Measurements from ENCODE around the gene OR52E2. TPM values are rescaled to one million over a fixed set of nuclear protein-coding genes. Genes with fewer than 3 reads are reported as not detected.
"Not testable (repeated sequence)": the region's sequence is repeated elsewhere in the genome, so short reads cannot be mapped to it uniquely, and the experiment has no call there.

OR52E2 gene
- polyA plus RNA-seq (ENCODE audit: insufficient read length in 4 of 4), result not detected

- no peak for DNase-seq (ENCODE audit: low read depth in 4 of 4, low spot score in 2 of 4)
These were observed at the start of gene OR52E2 for GRCh38 chr11:5059391-5059790. TSS of gene OR52E2 (minus strand) at chr11:5059627. CDS start at chr11:5059627, 0 bp downstream.

GRCh38 chr11:5107285-5107684 is 47.9 kb upstream of the OR52E2 start:
- DNase-seq (ENCODE audit: low read depth in 4 of 4, low spot score in 2 of 4), result no peak

- DNase-seq (ENCODE audit: low read depth in 4 of 4, low spot score in 2 of 4), result no peak
These were observed 43.6 kb upstream of the OR52E2 start for GRCh38 chr11:5103066-5103465.

GRCh38 chr11:5102246-5102645 is 42.8 kb upstream of the OR52E2 start:
- DNase-seq (ENCODE audit: low read depth in 4 of 4, low spot score in 2 of 4), result no peak

- no peak for DNase-seq (ENCODE audit: low read depth in 4 of 4, low spot score in 2 of 4)
These were observed 36.6 kb upstream of the OR52E2 start for GRCh38 chr11:5096011-5096410.

GRCh38 chr11:5092821-5093585 is 33.6 kb upstream of the OR52E2 start:
- DNase-seq (ENCODE audit: low read depth in 4 of 4, low spot score in 2 of 4), result no peak

- DNase-seq (ENCODE audit: low read depth in 4 of 4, low spot score in 2 of 4), result no peak
These were observed 31.2 kb upstream of the OR52E2 start for GRCh38 chr11:5090668-5091067.

GRCh38 chr11:5088556-5088955 is 29.1 kb upstream of the OR52E2 start:
- DNase-seq (ENCODE audit: low read depth in 4 of 4, low spot score in 2 of 4), result no peak

GRCh38 chr11:5083602-5084001 is 24.2 kb upstream of the OR52E2 start:
- no peak for DNase-seq (ENCODE audit: low read depth in 4 of 4, low spot score in 2 of 4)

GRCh38 chr11:5081405-5081804 is 22.0 kb upstream of the OR52E2 start:
- no peak for DNase-seq (ENCODE audit: low read depth in 4 of 4, low spot score in 2 of 4)

- no peak for DNase-seq (ENCODE audit: low read depth in 4 of 4, low spot score in 2 of 4)
These were observed 12.4 kb upstream of the OR52E2 start for GRCh38 chr11:5071799-5072198.

GRCh38 chr11:5069272-5069671 is 9.8 kb upstream of the OR52E2 start, which contains the start of gene OR52E1:
TSS of gene OR52E1 (plus strand) at chr11:5069572.
- no peak for DNase-seq (ENCODE audit: low read depth in 4 of 4, low spot score in 2 of 4)

- no peak for DNase-seq (ENCODE audit: low read depth in 4 of 4, low spot score in 2 of 4)
These were observed 5.6 kb upstream of the OR52E2 start for GRCh38 chr11:5065027-5065426.

- not testable (repeated sequence) for DNase-seq (ENCODE audit: low read depth in 4 of 4, low spot score in 2 of 4)
These were observed 748 bp downstream of the OR52E2 start for GRCh38 chr11:5058679-5059078.

- no peak for DNase-seq (ENCODE audit: low read depth in 4 of 4, low spot score in 2 of 4)
These were observed 12.6 kb downstream of the OR52E2 start for GRCh38 chr11:5046754-5047330.

GRCh38 chr11:5046226-5046625 is 13.2 kb downstream of the OR52E2 start, which contains the start of gene OR52J3:
TSS of gene OR52J3 (plus strand) at chr11:5046526. CDS start at chr11:5046526, 0 bp downstream.
- no peak for DNase-seq (ENCODE audit: low read depth in 4 of 4, low spot score in 2 of 4)

GRCh38 chr11:5043380-5043779 is 16.0 kb downstream of the OR52E2 start:
- DNase-seq (ENCODE audit: low read depth in 4 of 4, low spot score in 2 of 4), result no peak

- no peak for DNase-seq (ENCODE audit: low read depth in 4 of 4, low spot score in 2 of 4)
These were observed 17.3 kb downstream of the OR52E2 start for GRCh38 chr11:5042091-5042490.

GRCh38 chr11:5040876-5041275 is 18.6 kb downstream of the OR52E2 start:
- no peak for DNase-seq (ENCODE audit: low read depth in 4 of 4, low spot score in 2 of 4)

- no peak for DNase-seq (ENCODE audit: low read depth in 4 of 4, low spot score in 2 of 4)
These were observed 21.1 kb downstream of the OR52E2 start for GRCh38 chr11:5038341-5038740.

GRCh38 chr11:5037926-5038325 is 21.5 kb downstream of the OR52E2 start:
- DNase-seq (ENCODE audit: low read depth in 4 of 4, low spot score in 2 of 4), result no peak

GRCh38 chr11:5036669-5037068 is 22.8 kb downstream of the OR52E2 start:
- no peak for DNase-seq (ENCODE audit: low read depth in 4 of 4, low spot score in 2 of 4)

Measured in left renal cortex interstitium (tissue), 4 donors.